HT-29 (cell line): ENCODE data around the gene QARS1. TPM values are rescaled to one million over a fixed set of nuclear protein-coding genes. Genes with fewer than 3 reads are reported as not detected.

Experiments used
- DNase-seq: peaks from one replicate; pipeline ENCODE4 v3.0.0-alpha.2; 2015; ENCODE audit warnings: low spot score
- total RNA-seq: library from RNA; depleted of rRNA; stranded (reverse); fragments of >200 nt; shearing (Covaris generic); gene quantifications from 2 replicates; pipeline ENCODE4 v1.2.3, GENCODE V29; 2014; rRNA removed

QARS1 gene
- total RNA-seq: 272 and 291 TPM in 2 replicates

DNA sequence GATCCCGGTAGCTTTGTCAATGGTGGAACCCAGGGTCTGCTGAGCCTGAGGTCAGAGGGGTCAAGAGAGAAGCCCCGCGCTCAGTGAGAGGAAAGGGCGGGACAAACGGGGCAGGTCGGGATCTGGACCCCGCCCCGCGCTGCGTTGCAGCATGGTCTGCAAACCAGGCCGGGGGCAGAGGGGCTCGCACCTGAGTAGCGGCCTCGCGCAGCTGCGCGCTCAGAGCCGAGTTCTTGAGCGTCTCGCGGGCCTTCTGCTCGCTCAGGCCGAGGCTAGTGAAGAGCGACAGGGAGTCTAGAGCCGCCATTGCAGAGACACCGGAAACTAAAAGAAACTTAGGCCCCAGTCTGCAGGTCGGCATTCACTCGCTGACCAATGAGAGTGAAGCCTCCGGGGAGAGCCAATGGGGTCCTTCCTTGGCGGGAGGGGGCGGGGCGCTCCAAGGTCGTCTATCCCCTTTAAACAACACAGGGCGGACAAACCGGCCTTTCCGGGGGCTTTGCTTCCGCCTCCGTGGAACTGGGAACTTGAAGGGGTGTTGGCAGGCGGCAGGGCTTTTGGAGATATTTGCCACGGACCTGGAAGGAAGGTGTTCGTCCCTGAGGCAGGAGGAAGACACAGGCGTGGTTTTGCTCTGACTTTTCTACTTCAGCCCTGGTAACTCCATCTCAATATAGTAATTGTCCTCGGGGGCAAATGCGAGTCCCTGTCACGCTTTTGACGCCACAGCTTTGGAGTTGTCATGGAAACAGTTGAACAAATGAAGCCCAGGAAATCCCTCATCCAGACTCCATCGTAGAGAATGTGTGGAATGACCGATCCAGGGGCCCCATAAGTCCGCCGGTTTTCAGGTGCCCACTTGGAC lies at the start of gene QARS1:
QARS1 (minus strand) TSS at position 331 of the 865 bp plus-strand sequence; CDS start at position 307, 24 bp downstream.
- peak; percentile 84 for DNase-seq

- no peak for DNase-seq
These were observed 48.9 kb upstream of the QARS1 start for GRCh38 chr3:49153349-49153912.

DNA sequence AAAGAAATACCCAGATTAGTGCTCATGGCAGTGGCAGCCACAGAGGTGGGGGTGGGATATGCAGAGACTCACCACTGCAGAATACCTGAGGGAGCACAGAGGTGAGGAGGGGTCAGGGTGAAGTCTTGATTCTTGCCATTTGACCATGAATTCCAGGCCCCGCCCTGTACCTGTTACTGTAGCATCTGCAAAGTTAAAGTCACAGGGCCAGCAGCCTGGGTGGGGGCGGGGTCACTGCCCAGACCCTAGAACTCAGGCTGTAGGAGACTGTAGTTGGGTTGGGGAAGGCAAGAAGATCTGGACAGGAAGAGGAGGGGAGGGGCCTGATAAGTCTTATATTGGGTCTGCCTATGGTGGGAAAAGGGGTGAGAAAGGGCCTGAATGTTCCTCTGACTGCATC lies 47.1 kb upstream of the QARS1 start:
- DNase-seq: no peak

GRCh38 chr3:49148159-49148558 lies 43.6 kb upstream of the QARS1 start:
- DNase-seq: no peak

DNA sequence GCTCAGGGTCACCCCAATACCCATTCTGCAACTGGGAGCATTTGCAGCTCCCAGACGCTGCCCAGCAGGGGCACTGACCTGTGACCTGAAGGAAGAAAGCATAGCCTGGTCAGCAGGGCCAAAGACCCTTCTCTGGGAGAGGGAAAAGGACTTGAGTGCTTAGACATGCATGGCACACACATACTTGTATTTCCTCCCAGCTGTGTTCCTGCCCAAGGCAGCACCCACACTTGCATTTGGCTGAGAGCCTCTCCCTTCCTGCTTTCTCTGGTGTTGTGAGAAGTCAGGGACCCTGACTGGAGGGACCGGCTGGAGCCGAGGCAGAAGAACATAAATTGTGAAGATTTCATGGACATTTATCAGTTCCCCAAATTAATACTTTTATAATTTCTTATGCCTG lies 35.5 kb upstream of the QARS1 start:
- DNase-seq: no peak

DNA sequence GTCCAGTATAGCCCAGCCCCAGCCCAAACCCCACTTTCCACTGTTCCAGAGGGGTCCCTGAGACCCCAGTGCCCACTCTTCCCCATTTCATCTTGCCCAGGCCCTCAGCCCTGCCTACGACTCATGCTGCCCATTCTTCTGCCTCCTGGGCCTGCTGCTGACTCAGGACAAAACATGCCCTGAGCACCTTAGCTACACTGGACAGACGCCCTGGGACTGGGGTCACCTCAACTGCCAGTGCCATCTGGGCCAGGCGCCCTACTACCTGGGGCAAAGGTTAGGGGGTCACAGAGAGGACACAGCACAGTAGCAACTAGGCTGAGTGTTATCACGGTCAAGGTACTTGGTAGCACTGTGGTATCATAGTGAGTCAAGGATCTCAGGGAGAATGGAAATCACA lies 30.9 kb upstream of the QARS1 start:
- DNase-seq: no peak

GRCh38 chr3:49134471-49135265 lies 30.1 kb upstream of the QARS1 start:
- DNase-seq: peak; percentile 2

GRCh38 chr3:49133226-49133951 lies 28.8 kb upstream of the QARS1 start:
- DNase-seq: peak; percentile 69

- DNase-seq: peak; percentile 52
These were observed 28.1 kb upstream of the QARS1 start, which contains the start of gene LAMB2 for GRCh38 chr3:49132437-49133225. LAMB2 (minus strand) TSS chr3:49133050; CDS start chr3:49132867, 183 bp downstream.

- DNase-seq: no peak
These were observed 27.5 kb upstream of the QARS1 start for GRCh38 chr3:49132073-49132436.

GRCh38 chr3:49131576-49131975 lies 27.0 kb upstream of the QARS1 start:
- DNase-seq: no peak

DNA sequence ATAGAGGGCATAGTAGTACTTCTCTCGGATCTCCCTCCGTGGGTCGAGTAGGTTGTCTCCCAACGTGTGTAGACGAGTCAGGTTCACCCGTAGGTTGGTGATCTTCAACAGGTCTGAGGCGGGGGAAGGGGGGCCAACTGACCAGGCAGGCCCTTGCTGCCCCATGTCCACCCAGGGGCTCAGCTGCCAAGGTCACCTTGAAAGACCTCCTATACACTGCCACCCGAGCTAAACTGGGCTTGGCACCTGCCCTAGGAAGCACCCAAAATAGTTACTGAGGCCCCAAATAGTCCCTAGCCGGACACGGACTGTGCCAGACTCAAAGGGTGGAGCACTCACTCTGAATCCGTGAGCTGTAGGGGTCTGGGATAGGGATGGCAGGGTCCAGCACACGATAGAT lies 26.5 kb upstream of the QARS1 start:
- DNase-seq: no peak

DNA sequence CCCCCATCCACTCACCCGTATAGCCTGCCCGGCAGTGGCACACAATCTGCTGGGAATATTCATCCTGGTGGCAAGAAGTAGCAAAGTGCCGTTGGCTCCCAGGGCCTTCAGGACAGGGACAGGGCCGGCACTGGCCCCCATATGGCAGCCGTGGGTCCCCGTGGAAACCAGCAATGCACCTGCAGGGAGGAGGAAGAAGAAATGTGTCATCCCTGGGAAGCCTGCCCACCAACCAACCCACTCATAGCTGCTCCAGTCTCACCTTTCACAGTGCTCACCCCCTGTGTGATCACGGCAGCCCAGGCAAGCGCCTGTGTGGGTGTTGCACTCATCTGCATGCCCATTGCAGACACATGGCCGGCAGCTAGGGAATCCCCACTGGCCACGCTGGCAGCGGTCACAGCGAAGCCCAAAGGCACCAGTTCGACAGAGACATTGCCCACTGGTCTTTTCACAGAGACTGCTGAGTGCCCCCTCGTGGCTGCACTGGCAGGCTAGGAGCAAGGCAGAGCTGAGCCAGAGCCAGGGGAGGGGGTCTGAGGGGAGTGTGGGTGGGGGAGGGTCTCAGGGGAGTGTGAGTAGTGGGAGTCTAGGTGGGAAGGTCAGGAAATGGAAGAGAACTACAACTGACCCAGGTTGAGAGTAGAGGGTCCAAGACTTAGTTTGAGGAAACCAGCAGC lies 20.6 kb upstream of the QARS1 start:
- DNase-seq: no peak

- DNase-seq: no peak
These were observed 19.6 kb upstream of the QARS1 start for GRCh38 chr3:49124203-49124602.

GRCh38 chr3:49123687-49124086 lies 19.1 kb upstream of the QARS1 start:
- DNase-seq: no peak

GRCh38 chr3:49122886-49123545 lies 18.5 kb upstream of the QARS1 start:
- no peak for DNase-seq

DNA sequence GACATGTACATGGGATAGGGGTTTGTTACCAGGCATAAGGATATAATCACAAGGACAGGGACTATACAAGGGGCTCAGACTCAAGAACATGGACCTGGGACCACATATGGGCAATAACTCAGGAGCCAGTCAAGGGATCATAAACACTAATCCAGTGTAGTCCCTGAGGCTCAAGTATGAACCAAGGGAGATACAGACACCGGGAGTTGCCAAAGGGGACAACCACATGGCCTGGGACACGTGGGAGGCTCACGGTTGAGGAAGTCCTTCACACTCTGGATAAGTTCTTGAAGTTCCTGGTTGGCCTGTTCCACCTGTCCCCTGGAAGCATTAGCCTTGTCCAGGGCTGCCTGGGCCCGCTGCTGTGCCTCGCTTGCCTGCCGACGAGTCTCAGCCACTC lies 17.9 kb upstream of the QARS1 start:
- no peak for DNase-seq

- no peak for DNase-seq
These were observed 17.5 kb upstream of the QARS1 start for GRCh38 chr3:49122022-49122421.

GRCh38 chr3:49121132-49121736 lies 16.7 kb upstream of the QARS1 start:
- DNase-seq: no peak
